Measurements from ENCODE around the gene RIOK1. TPM values are rescaled to one million over a fixed set of nuclear protein-coding genes. Genes with fewer than 3 reads are reported as not detected.

RIOK1 gene
- total RNA-seq, 1 experiment from 2014 or later: 39.9 TPM

- no peak for TF ChIP-seq CTCF (conservative IDR thresholded peaks at IDR 0.05; ENCODE audit: low read depth, low read length)
- TF ChIP-seq EZH2phosphoT487 (IDR thresholded peaks at IDR 0.05; ENCODE audit: borderline replicate concordance, low read length): no peak
- no peak for TF ChIP-seq EZH2 (IDR thresholded peaks at IDR 0.05; ENCODE audit: low read length, unreplicated experiment)
- intact Hi-C loops (cut with micrococcal nuclease): no loop called here
- no peaks in the 10 kb centered on the region for H3K9me3 ChIP-seq (ENCODE audit: low read length)
- POLR2A ChIA-PET (ENCODE audit: unreplicated experiment): interaction anchor here (0.6 kb wide), 1 partner anchor 99 kb away, joined by 13 read pairs; no protein-coding TSS in a partner anchor
- H4K20me1 ChIP-seq (ENCODE audit: low read length): no peaks in the 10 kb centered on the region
- no TSS peak for BruUV-seq (replicated peaks)
- peaks cover 55% of the 10 kb centered on the region for H3K36me3 ChIP-seq (ENCODE audit: low read depth, low read length)
- ATAC-seq: no peak
- H3K4me1 ChIP-seq (ENCODE audit: insufficient read depth, low read length): no peaks in the 10 kb centered on the region
- H3K9me2 ChIP-seq (replicated peaks; ENCODE audit: low read length): no peaks in the 10 kb centered on the region
- no peaks in the 10 kb centered on the region for H3K79me2 ChIP-seq (ENCODE audit: low read length)
- no peak overlapping the region for H3K4me3 ChIP-seq (ENCODE audit: low read length)
- H3K9ac ChIP-seq (ENCODE audit: low read length): no peak overlapping the region
- no peak overlapping the region for H2AFZ ChIP-seq (ENCODE audit: low read length)
- no peak for DNase-seq
- no peaks in the 10 kb centered on the region for H3F3A ChIP-seq (ENCODE audit: low read length, unreplicated experiment)
- H3K4me2 ChIP-seq (ENCODE audit: low read length): no peak overlapping the region
- H3K27me3 ChIP-seq (ENCODE audit: low read length): no peaks in the 10 kb centered on the region
- H3K27ac ChIP-seq (ENCODE audit: low read length): no peak overlapping the region
- CTCF ChIA-PET: no interaction called here
Observed at GRCh38 chr6:7410851-7411250, 21.2 kb downstream of the RIOK1 start.

- no peak overlapping the region for H2AFZ ChIP-seq (ENCODE audit: low read length)
- H3K9ac ChIP-seq (ENCODE audit: low read length): no peak overlapping the region
- H4K20me1 ChIP-seq (ENCODE audit: low read length): no peaks in the 10 kb centered on the region
- no peak for DNase-seq
- H3F3A ChIP-seq (ENCODE audit: low read length, unreplicated experiment): no peaks in the 10 kb centered on the region
- H3K9me2 ChIP-seq (replicated peaks; ENCODE audit: low read length): no peaks in the 10 kb centered on the region
- no peaks in the 10 kb centered on the region for H3K4me1 ChIP-seq (ENCODE audit: insufficient read depth, low read length)
- no peaks in the 10 kb centered on the region for H3K9me3 ChIP-seq (ENCODE audit: low read length)
- no peak for ATAC-seq
- no peak overlapping the region for H3K4me2 ChIP-seq (ENCODE audit: low read length)
- POLR2A ChIA-PET (ENCODE audit: unreplicated experiment): no interaction called here
- TF ChIP-seq EZH2phosphoT487 (IDR thresholded peaks at IDR 0.05; ENCODE audit: borderline replicate concordance, low read length): no peak
- TF ChIP-seq EZH2 (IDR thresholded peaks at IDR 0.05; ENCODE audit: low read length, unreplicated experiment): no peak
- TF ChIP-seq CTCF (conservative IDR thresholded peaks at IDR 0.05; ENCODE audit: low read depth, low read length): no peak
- H3K36me3 ChIP-seq (ENCODE audit: low read depth, low read length): peaks cover 56% of the 10 kb centered on the region
- no peaks in the 10 kb centered on the region for H3K79me2 ChIP-seq (ENCODE audit: low read length)
- CTCF ChIA-PET: no interaction called here
- BruUV-seq (replicated peaks): no TSS peak
- no peak overlapping the region for H3K4me3 ChIP-seq (ENCODE audit: low read length)
- H3K27me3 ChIP-seq (ENCODE audit: low read length): no peaks in the 10 kb centered on the region
- H3K27ac ChIP-seq (ENCODE audit: low read length): no peak overlapping the region
- intact Hi-C loops (cut with micrococcal nuclease): no loop called here
Observed at GRCh38 chr6:7411328-7411727, 21.7 kb downstream of the RIOK1 start.

GRCh38 chr6:7413151-7413823 lies 23.7 kb downstream of the RIOK1 start:
- ChIA-PET POLR2A (ENCODE audit: unreplicated experiment) (no interaction called here), CTCF (no interaction called here)

More at GRCh38 chr6:7413151-7413823, 23.7 kb downstream of the RIOK1 start:
- Histone ChIP-seq H3K9me2 (replicated peaks; ENCODE audit: low read length) (no peaks in the 10 kb centered on the region), H3K27ac (ENCODE audit: low read length) (no peak overlapping the region), H3K79me2 (ENCODE audit: low read length) (no peaks in the 10 kb centered on the region), H3K4me2 (ENCODE audit: low read length) (no peak overlapping the region), H3K36me3 (ENCODE audit: low read depth, low read length) (peaks cover 56% of the 10 kb centered on the region), H3K9ac (ENCODE audit: low read length) (no peak overlapping the region), H3F3A (ENCODE audit: low read length, unreplicated experiment) (no peaks in the 10 kb centered on the region), H3K4me1 (ENCODE audit: insufficient read depth, low read length) (peaks cover 7% of the 10 kb centered on the region), H2AFZ (ENCODE audit: low read length) (no peak overlapping the region), H4K20me1 (ENCODE audit: low read length) (no peaks in the 10 kb centered on the region), H3K9me3 (ENCODE audit: low read length) (no peaks in the 10 kb centered on the region), H3K4me3 (ENCODE audit: low read length) (no peak overlapping the region), H3K27me3 (ENCODE audit: low read length) (no peaks in the 10 kb centered on the region)
- TF ChIP-seq CTCF (conservative IDR thresholded peaks at IDR 0.05; ENCODE audit: low read depth, low read length): no peak
- no peak for TF ChIP-seq EZH2 (IDR thresholded peaks at IDR 0.05; ENCODE audit: low read length, unreplicated experiment)
- TF ChIP-seq EZH2phosphoT487 (IDR thresholded peaks at IDR 0.05; ENCODE audit: borderline replicate concordance, low read length): no peak
- intact Hi-C loops (cut with micrococcal nuclease): no loop called here
- no TSS peak for BruUV-seq (replicated peaks)
- DNase-seq (no peak), ATAC-seq (no peak)
